Measurements from ENCODE around the gene NIPA2.
"Not testable (repeated sequence)": the region's sequence is repeated elsewhere in the genome, so short reads cannot be mapped to it uniquely, and the experiment has no call there.

Gene NIPA2

GRCh38 chr15:22838292-22839042 lies at the start of gene NIPA2:
NIPA2 (plus strand) TSS chr15:22838666; CDS start chr15:22851732, 13,066 bp downstream.
- DNase-seq (ENCODE audit: low read depth in 3 of 3, low spot score in 1 of 3) = peak; percentile 97 to 98 (median 98)

GRCh38 chr15:22794063-22794462 lies 44.4 kb upstream of the NIPA2 start:
- no peak for DNase-seq (ENCODE audit: low read depth in 3 of 3, low spot score in 1 of 3)

- no peak for DNase-seq (ENCODE audit: low read depth in 3 of 3, low spot score in 1 of 3)
These were observed 43.8 kb upstream of the NIPA2 start for GRCh38 chr15:22794621-22795167.

GRCh38 chr15:22795206-22796063 lies 43.0 kb upstream of the NIPA2 start:
- no peak for DNase-seq (ENCODE audit: low read depth in 3 of 3, low spot score in 1 of 3)

- no peak for DNase-seq (ENCODE audit: low read depth in 3 of 3, low spot score in 1 of 3)
These were observed 42.4 kb upstream of the NIPA2 start for GRCh38 chr15:22796079-22796478.

- DNase-seq (ENCODE audit: low read depth in 3 of 3, low spot score in 1 of 3) = no peak
These were observed 38.6 kb upstream of the NIPA2 start for GRCh38 chr15:22799902-22800301.

GRCh38 chr15:22803006-22803405 lies 35.5 kb upstream of the NIPA2 start:
- DNase-seq (ENCODE audit: low read depth in 3 of 3, low spot score in 1 of 3) = not testable (repeated sequence)

GRCh38 chr15:22806156-22806555 lies 32.3 kb upstream of the NIPA2 start:
- no peak for DNase-seq (ENCODE audit: low read depth in 3 of 3, low spot score in 1 of 3)

GRCh38 chr15:22806664-22807063 lies 31.8 kb upstream of the NIPA2 start:
- no peak for DNase-seq (ENCODE audit: low read depth in 3 of 3, low spot score in 1 of 3)

GRCh38 chr15:22807831-22808230 lies 30.6 kb upstream of the NIPA2 start:
- DNase-seq (ENCODE audit: low read depth in 3 of 3, low spot score in 1 of 3) = not testable (repeated sequence)

- DNase-seq (ENCODE audit: low read depth in 3 of 3, low spot score in 1 of 3) = no peak
These were observed 30.2 kb upstream of the NIPA2 start for GRCh38 chr15:22808240-22808639.

- DNase-seq (ENCODE audit: low read depth in 3 of 3, low spot score in 1 of 3) = no peak
These were observed 29.6 kb upstream of the NIPA2 start for GRCh38 chr15:22808761-22809280.

- no peak for DNase-seq (ENCODE audit: low read depth in 3 of 3, low spot score in 1 of 3)
These were observed 28.2 kb upstream of the NIPA2 start for GRCh38 chr15:22810033-22810852.

GRCh38 chr15:22810853-22811338 lies 27.6 kb upstream of the NIPA2 start:
- no peak for DNase-seq (ENCODE audit: low read depth in 3 of 3, low spot score in 1 of 3)

GRCh38 chr15:22811640-22812039 lies 26.8 kb upstream of the NIPA2 start:
- DNase-seq (ENCODE audit: low read depth in 3 of 3, low spot score in 1 of 3) = no peak

GRCh38 chr15:22813844-22814243 lies 24.6 kb upstream of the NIPA2 start:
- no peak for DNase-seq (ENCODE audit: low read depth in 3 of 3, low spot score in 1 of 3)

GRCh38 chr15:22815766-22816165 lies 22.7 kb upstream of the NIPA2 start:
- no peak for DNase-seq (ENCODE audit: low read depth in 3 of 3, low spot score in 1 of 3)

- DNase-seq (ENCODE audit: low read depth in 3 of 3, low spot score in 1 of 3) = no peak
These were observed 18.8 kb upstream of the NIPA2 start for GRCh38 chr15:22819651-22820050.

- no peak for DNase-seq (ENCODE audit: low read depth in 3 of 3, low spot score in 1 of 3)
These were observed 14.9 kb upstream of the NIPA2 start for GRCh38 chr15:22823495-22824128.

- DNase-seq (ENCODE audit: low read depth in 3 of 3, low spot score in 1 of 3) = no peak
These were observed 11.3 kb upstream of the NIPA2 start for GRCh38 chr15:22827125-22827524.

All from stimulated activated CD4-positive, alpha-beta T cell treated with anti-CD3 and anti-CD28 coated beads, TNF-alpha, amount 100 ng/mL, for 1 hour (primary cell).